HepG2 (cell line): ENCODE measurements around the gene DNASE1L2. TPM values are rescaled to one million over a fixed set of nuclear protein-coding genes. Genes with fewer than 3 reads are reported as not detected.

Experiments used
- CBFB ChIP-seq: sonication (generic); formaldehyde crosslinking; IDR thresholded peaks from 2 replicates; pipeline ENCODE4 v1.4.0; 2020; ENCODE audit warnings: missing genetic modification reagents
- DMAP1 ChIP-seq: IDR thresholded peaks from 2 replicates; pipeline ENCODE4 v1.6.1; 2016
- DNMT1 ChIP-seq: sonication (generic); formaldehyde crosslinking; IDR thresholded peaks from 2 replicates; pipeline ENCODE4 v1.5.1; 2020; ENCODE audit warnings: mild to moderate bottlenecking, missing genetic modification reagents
- EZH2 ChIP-seq: conservative IDR thresholded peaks from 2 replicates; pipeline ENCODE4 v1.6.1; 2012; ENCODE audit warnings: mild to moderate bottlenecking, low read depth, low read length, moderate library complexity
- FOSL2 ChIP-seq: sonication (generic); formaldehyde crosslinking; IDR thresholded peaks from 2 replicates; pipeline ENCODE4 v1.4.0; 2020; ENCODE audit warnings: missing genetic modification reagents
- GABPA ChIP-seq, 2 experiments: IDR thresholded peaks; 2 replicates each; pipeline ENCODE4 v1.6.1; 2011 to 2016; ENCODE audit warnings: low read depth in 2 of 2, low read length in 1 of 2, missing biosample characterization in 1 of 2, missing genetic modification characterization in 1 of 2
- GATA4 ChIP-seq: sonication (generic); IDR thresholded peaks from 2 replicates; pipeline ENCODE4 v1.6.1; 2016; ENCODE audit warnings: antibody characterized with exemption, low read depth, borderline replicate concordance
- HDAC2 ChIP-seq: sonication (generic); formaldehyde crosslinking; IDR thresholded peaks from 2 replicates; pipeline ENCODE4 v1.4.0; 2020; ENCODE audit warnings: missing genetic modification reagents
- HOMEZ ChIP-seq: IDR thresholded peaks from 2 replicates; pipeline ENCODE4 v1.6.1; 2016; ENCODE audit warnings: low read depth
- HOXA3 ChIP-seq: sonication (generic); formaldehyde crosslinking; IDR thresholded peaks from 2 replicates; pipeline ENCODE4 v1.5.0; 2020; ENCODE audit warnings: missing genetic modification reagents
- MBNL3 ChIP-seq: fragments of 250-450 bp; sonication (Bioruptor Pico); conservative IDR thresholded peaks from 2 replicates; pipeline ENCODE4 v1.8.0; 2022; ENCODE audit warnings: mild to moderate bottlenecking, inconsistent platforms
- MIXL1 ChIP-seq: IDR thresholded peaks from 2 replicates; pipeline ENCODE4 v1.6.1; 2016
- NONO ChIP-seq, 2 experiments: fragments of 450-650 bp in 1 of 2; sonication (generic) in 1 of 2; formaldehyde crosslinking in 1 of 2; IDR thresholded peaks in 1 of 2; conservative IDR thresholded peaks in 1 of 2; 2 replicates each; pipeline versions ENCODE4 v1.6.1 to v1.8.0; 2017 to 2022; ENCODE audit warnings: mild to moderate bottlenecking in 1 of 2, missing genetic modification reagents in 1 of 2, moderate library complexity in 1 of 2
- POLR2A ChIP-seq, 2 experiments: IDR thresholded peaks; 2 replicates each; pipeline ENCODE4 v1.6.1; 2011; ENCODE audit warnings: low read depth in 2 of 2, low read length in 2 of 2, mild to moderate bottlenecking in 1 of 2, moderate library complexity in 1 of 2; ENCODE audit not compliant: insufficient read depth in 1 of 2
- PPARG ChIP-seq: conservative IDR thresholded peaks from 2 replicates; pipeline ENCODE4 v1.6.1; 2016; ENCODE audit warnings: missing biosample characterization, missing genetic modification reagents
- RXRA ChIP-seq: sonication (generic); formaldehyde crosslinking; IDR thresholded peaks from 2 replicates; pipeline ENCODE4 v1.5.1; 2020; ENCODE audit warnings: missing genetic modification reagents
- SAP130 ChIP-seq: IDR thresholded peaks from 2 replicates; pipeline ENCODE4 v1.6.1; 2016; ENCODE audit warnings: low read depth
- SNAPC2 ChIP-seq: sonication (generic); formaldehyde crosslinking; IDR thresholded peaks from 2 replicates; pipeline ENCODE4 v1.8.1; 2022; ENCODE audit warnings: mild to moderate bottlenecking, missing genetic modification reagents
- SYNCRIP ChIP-seq: fragments of 200-400 bp; formaldehyde crosslinking; IDR thresholded peaks from 2 replicates; pipeline ENCODE4 v1.6.1; 2018; ENCODE audit warnings: mild to moderate bottlenecking, low read depth, low read length; ENCODE audit not compliant: insufficient read depth
- TRIM24 ChIP-seq: sonication (generic); formaldehyde crosslinking; IDR thresholded peaks from 2 replicates; pipeline ENCODE4 v1.8.0; 2022; ENCODE audit warnings: mild to moderate bottlenecking, missing genetic modification reagents
- ZMYM4 ChIP-seq: sonication (generic); formaldehyde crosslinking; IDR thresholded peaks from 2 replicates; pipeline ENCODE4 v1.8.1; 2023; ENCODE audit warnings: mild to moderate bottlenecking, missing genetic modification reagents
- ZNF326 ChIP-seq: sonication (generic); formaldehyde crosslinking; IDR thresholded peaks from 2 replicates; pipeline ENCODE4 v1.4.0; 2020; ENCODE audit warnings: missing genetic modification reagents, borderline replicate concordance
- ZNF350 ChIP-seq: sonication (generic); formaldehyde crosslinking; IDR thresholded peaks from 2 replicates; pipeline ENCODE4 v1.4.0; 2020; ENCODE audit warnings: mild to moderate bottlenecking, low read depth, missing genetic modification reagents, borderline replicate concordance
- ZNF777 ChIP-seq: sonication (generic); formaldehyde crosslinking; IDR thresholded peaks from 2 replicates; pipeline ENCODE4 v1.4.0; 2020; ENCODE audit warnings: missing genetic modification reagents
- ZSCAN29 ChIP-seq: sonication (generic); formaldehyde crosslinking; conservative IDR thresholded peaks from 2 replicates; pipeline ENCODE4 v1.4.0; 2020; ENCODE audit warnings: mild to moderate bottlenecking, missing genetic modification reagents
- polyA plus RNA-seq, 8 experiments: library from polyadenylated mRNA; depleted of rRNA in 3 of 8; stranded (reverse) in 7 of 8; unstranded in 1 of 8; fragments of >200 nt; fragmentation: Illumina TruSeq in 4 of 8; extraction: Trizol in 4 of 8; gene quantifications; 2 replicates each; pipeline versions ENCODE4 v1.2.1 to v1.2.3, GENCODE V29; 2011 to 2016; ENCODE audit warnings: low read depth in 4 of 8, missing spikeins in 1 of 8, mixed read lengths in 1 of 8; ENCODE audit not compliant: insufficient read depth in 1 of 8
- total RNA-seq, 5 experiments: library from RNA; depleted of rRNA; stranded (reverse); fragments of >200 nt; fragmentation: Illumina TruSeq; extraction: Trizol; gene quantifications; 2 replicates each; pipeline ENCODE4 v1.2.3, GENCODE V29; 2016; ENCODE audit warnings: low read depth in 1 of 5
- TF ChIP-seq, protein P1 (sequence below): sonication (generic); formaldehyde crosslinking; IDR thresholded peaks from 2 replicates; pipeline ENCODE4 v1.4.0; 2020; ENCODE audit warnings: missing genetic modification reagents
- TF ChIP-seq, protein P2 (sequence below): IDR thresholded peaks from 2 replicates; pipeline ENCODE4 v1.6.1; 2016; ENCODE audit warnings: low read depth, borderline replicate concordance
- TF ChIP-seq, protein P3 (sequence below): sonication (generic); formaldehyde crosslinking; IDR thresholded peaks from 2 replicates; pipeline ENCODE4 v1.8.0; 2022; ENCODE audit warnings: missing genetic modification reagents, mild to moderate bottlenecking, inconsistent platforms, borderline replicate concordance
- TF ChIP-seq, protein P4 (sequence below): sonication (generic); formaldehyde crosslinking; IDR thresholded peaks from 2 replicates; pipeline ENCODE4 v1.5.0; 2020; ENCODE audit warnings: missing genetic modification reagents

The DNASE1L2 gene
- total and polyA plus RNA-seq, 2 of the 13 experiments (the other 11 are each of a cell fraction or from before 2014, with no cell fraction given), result 0.44 to 0.50 TPM

GRCh38 chr16:2238150-2238837 is 2.0 kb downstream of the DNASE1L2 start (continued):
- no peak for TF ChIP-seq MIXL1 (CRISPR knock-in tag)
- TF ChIP-seq HOMEZ (CRISPR knock-in tag), result no peak
- TF ChIP-seq GATA4, result no peak
- no peak for TF ChIP-seq ZMYM4 (CRISPR knock-in tag)
- TF ChIP-seq, protein P1, sequence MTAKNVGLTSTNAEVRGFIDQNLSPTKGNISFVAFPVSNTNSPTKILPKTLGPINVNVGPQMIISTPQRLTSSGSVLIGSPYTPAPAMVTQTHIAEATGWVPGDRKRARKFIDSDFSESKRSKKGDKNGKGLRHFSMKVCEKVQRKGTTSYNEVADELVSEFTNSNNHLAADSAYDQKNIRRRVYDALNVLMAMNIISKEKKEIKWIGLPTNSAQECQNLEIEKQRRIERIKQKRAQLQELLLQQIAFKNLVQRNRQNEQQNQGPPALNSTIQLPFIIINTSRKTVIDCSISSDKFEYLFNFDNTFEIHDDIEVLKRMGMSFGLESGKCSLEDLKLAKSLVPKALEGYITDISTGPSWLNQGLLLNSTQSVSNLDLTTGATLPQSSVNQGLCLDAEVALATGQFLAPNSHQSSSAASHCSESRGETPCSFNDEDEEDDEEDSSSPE (CRISPR knock-in tag), result no peak
- no peak for TF ChIP-seq EZH2
- no peak for TF ChIP-seq DMAP1 (CRISPR knock-in tag)
- TF ChIP-seq ZSCAN29 (CRISPR knock-in tag), result no peak
- TF ChIP-seq, protein P2, sequence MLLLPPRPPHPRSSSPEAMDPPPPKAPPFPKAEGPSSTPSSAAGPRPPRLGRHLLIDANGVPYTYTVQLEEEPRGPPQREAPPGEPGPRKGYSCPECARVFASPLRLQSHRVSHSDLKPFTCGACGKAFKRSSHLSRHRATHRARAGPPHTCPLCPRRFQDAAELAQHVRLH (CRISPR knock-in tag), result no peak
- no peak for TF ChIP-seq ZNF350 (CRISPR knock-in tag)
- TF ChIP-seq POLR2A (IDR thresholded peaks at IDR 0.05; ENCODE audit: insufficient read depth in 1 of 2, low read depth in 2 of 2, low read length in 2 of 2), result peak in 1 of 2 experiments; percentile 45; a peak in 1 of 4 replicates
- no peak for TF ChIP-seq CBFB (CRISPR knock-in tag)
- no peak for TF ChIP-seq MBNL3
- TF ChIP-seq SYNCRIP, result no peak
- no peak for TF ChIP-seq HDAC2 (CRISPR knock-in tag)
- no peak for TF ChIP-seq ZNF777 (CRISPR knock-in tag)
- TF ChIP-seq SAP130 (CRISPR knock-in tag), result no peak
- TF ChIP-seq TRIM24, result no peak
- TF ChIP-seq PPARG (CRISPR knock-in tag), result no peak
- TF ChIP-seq, protein P3, sequence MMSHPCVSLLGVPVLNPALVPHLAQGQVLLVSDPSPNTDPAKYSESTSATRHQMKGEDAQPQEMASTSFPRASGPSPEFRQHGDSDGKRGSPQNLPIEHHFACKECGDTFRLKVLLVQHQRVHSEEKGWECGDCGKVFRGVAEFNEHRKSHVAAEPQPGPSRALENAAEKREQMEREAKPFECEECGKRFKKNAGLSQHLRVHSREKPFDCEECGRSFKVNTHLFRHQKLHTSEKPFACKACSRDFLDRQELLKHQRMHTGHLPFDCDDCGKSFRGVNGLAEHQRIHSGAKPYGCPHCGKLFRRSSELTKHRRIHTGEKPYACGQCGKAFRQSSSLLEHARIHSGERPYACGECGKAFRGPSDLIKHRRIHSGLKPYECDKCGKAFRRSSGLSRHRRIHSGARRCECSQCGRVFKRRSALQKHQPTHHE (CRISPR knock-in tag), result no peak
- TF ChIP-seq, protein P4, sequence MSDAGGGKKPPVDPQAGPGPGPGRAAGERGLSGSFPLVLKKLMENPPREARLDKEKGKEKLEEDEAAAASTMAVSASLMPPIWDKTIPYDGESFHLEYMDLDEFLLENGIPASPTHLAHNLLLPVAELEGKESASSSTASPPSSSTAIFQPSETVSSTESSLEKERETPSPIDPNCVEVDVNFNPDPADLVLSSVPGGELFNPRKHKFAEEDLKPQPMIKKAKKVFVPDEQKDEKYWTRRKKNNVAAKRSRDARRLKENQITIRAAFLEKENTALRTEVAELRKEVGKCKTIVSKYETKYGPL (CRISPR knock-in tag), result no peak
- no peak for TF ChIP-seq SNAPC2 (CRISPR knock-in tag)
- TF ChIP-seq RXRA (CRISPR knock-in tag), result no peak
- peak; percentile 1 for TF ChIP-seq HOXA3 (CRISPR knock-in tag)
- peak; percentile 35; the same call in 1 of the 2 replicates for TF ChIP-seq ZNF326
- no peak for TF ChIP-seq NONO (IDR thresholded peaks at IDR 0.05)
- peak; percentile 38; the same call in 1 of the 2 replicates for TF ChIP-seq NONO (CRISPR knock-in tag; conservative IDR thresholded peaks at IDR 0.05)
- no peak for TF ChIP-seq GABPA (IDR thresholded peaks at IDR 0.05; ENCODE audit: low read depth, low read length)
- no peak for TF ChIP-seq GABPA (CRISPR knock-in tag; IDR thresholded peaks at IDR 0.05; ENCODE audit: low read depth)
- TF ChIP-seq FOSL2 (CRISPR knock-in tag), result no peak
- TF ChIP-seq DNMT1 (CRISPR knock-in tag), result no peak
